ENCODE measurements around the gene SORCS2. TPM values are rescaled to one million over a fixed set of nuclear protein-coding genes. Genes with fewer than 3 reads are reported as not detected.

SORCS2 gene
- total RNA-seq, 1 experiment from 2014 or later = 0.06 TPM

DNA sequence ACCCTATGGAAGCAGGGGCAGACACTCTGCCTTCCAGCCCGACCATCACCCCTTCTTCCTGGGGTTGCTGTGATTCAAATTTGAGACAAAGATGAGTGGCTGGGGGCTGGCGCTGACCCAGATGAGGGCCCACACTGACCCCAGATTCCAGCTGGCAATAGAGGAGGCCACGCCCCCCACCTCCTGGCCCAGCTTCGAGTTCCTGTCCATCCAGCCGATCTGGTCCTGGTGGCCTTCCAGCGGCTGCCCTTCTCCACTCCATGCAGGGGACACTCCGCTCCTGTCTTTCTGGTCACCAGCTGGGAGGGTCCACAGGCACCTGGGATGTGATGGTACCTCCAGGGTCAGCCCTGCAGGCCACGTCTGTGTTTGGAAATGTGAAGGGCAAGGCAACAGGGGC, 340.9 kb downstream of the SORCS2 start:
- H3K36me3 ChIP-seq (ENCODE audit: insufficient read depth, low read length, poor library complexity, severe bottlenecking) = no peaks in the 10 kb centered on the region
- H3K4me3 ChIP-seq (ENCODE audit: low read depth, low read length, poor library complexity, severe bottlenecking) = no peak overlapping the region
- no peaks in the 10 kb centered on the region for H3K9me3 ChIP-seq (ENCODE audit: low read depth, low read length, poor library complexity, severe bottlenecking)
- no peak for DNase-seq (ENCODE audit: low spot score)
- no peaks in the 10 kb centered on the region for H3K4me1 ChIP-seq (ENCODE audit: insufficient read depth, low read length, poor library complexity, severe bottlenecking)
- BruUV-seq (replicated peaks) = no TSS peak
- ChIA-PET POLR2A (ENCODE audit: low non-redundant PET) (no interaction called here), CTCF (no interaction called here)
- TF ChIP-seq, protein P1, sequence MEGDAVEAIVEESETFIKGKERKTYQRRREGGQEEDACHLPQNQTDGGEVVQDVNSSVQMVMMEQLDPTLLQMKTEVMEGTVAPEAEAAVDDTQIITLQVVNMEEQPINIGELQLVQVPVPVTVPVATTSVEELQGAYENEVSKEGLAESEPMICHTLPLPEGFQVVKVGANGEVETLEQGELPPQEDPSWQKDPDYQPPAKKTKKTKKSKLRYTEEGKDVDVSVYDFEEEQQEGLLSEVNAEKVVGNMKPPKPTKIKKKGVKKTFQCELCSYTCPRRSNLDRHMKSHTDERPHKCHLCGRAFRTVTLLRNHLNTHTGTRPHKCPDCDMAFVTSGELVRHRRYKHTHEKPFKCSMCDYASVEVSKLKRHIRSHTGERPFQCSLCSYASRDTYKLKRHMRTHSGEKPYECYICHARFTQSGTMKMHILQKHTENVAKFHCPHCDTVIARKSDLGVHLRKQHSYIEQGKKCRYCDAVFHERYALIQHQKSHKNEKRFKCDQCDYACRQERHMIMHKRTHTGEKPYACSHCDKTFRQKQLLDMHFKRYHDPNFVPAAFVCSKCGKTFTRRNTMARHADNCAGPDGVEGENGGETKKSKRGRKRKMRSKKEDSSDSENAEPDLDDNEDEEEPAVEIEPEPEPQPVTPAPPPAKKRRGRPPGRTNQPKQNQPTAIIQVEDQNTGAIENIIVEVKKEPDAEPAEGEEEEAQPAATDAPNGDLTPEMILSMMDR (conservative IDR thresholded peaks at IDR 0.05; ENCODE audit: low read depth, low read length) = no peak
- no peak for TF ChIP-seq EZH2 (IDR thresholded peaks at IDR 0.05; ENCODE audit: borderline replicate concordance, low read depth, low read length, poor library complexity, severe bottlenecking)
- H3K27me3 ChIP-seq (replicated peaks; ENCODE audit: insufficient read depth, low read depth, low read length, poor library complexity) = no peaks in the 10 kb centered on the region
- H3K27ac ChIP-seq (ENCODE audit: low read depth, low read length, poor library complexity, severe bottlenecking) = no peak overlapping the region
- intact Hi-C loops (cut with micrococcal nuclease; ENCODE audit: unreplicated experiment) = no loop called here

DNA sequence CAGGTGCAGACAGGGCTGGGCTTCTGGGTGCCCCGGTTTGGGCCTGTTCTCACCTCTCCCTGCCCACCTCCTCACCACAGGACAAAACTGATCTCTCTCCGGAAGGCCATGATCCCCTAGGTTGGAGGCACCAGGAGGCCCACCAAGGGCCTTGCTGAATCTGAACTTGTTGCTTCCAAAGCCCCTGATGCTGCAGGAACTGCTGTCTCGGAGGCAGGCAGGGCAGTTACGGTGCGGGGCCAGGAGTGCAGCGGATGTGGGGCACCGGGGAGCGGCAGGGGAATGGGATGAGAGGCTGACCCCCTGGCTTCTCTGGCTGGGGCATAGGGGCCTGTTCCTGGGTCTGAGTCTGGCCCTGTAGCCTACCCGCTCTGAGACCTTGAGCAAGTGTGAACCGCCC, 342.8 kb downstream of the SORCS2 start:
- Histone ChIP-seq H3K27ac (ENCODE audit: low read depth, low read length, poor library complexity, severe bottlenecking) (no peak overlapping the region), H3K4me1 (ENCODE audit: insufficient read depth, low read length, poor library complexity, severe bottlenecking) (no peaks in the 10 kb centered on the region), H3K36me3 (ENCODE audit: insufficient read depth, low read length, poor library complexity, severe bottlenecking) (no peaks in the 10 kb centered on the region), H3K9me3 (ENCODE audit: low read depth, low read length, poor library complexity, severe bottlenecking) (no peaks in the 10 kb centered on the region), H3K27me3 (replicated peaks; ENCODE audit: insufficient read depth, low read depth, low read length, poor library complexity) (no peaks in the 10 kb centered on the region), H3K4me3 (ENCODE audit: low read depth, low read length, poor library complexity, severe bottlenecking) (no peak overlapping the region)
- TF ChIP-seq, protein P1 (conservative IDR thresholded peaks at IDR 0.05; ENCODE audit: low read depth, low read length) = no peak
- no peak for TF ChIP-seq EZH2 (IDR thresholded peaks at IDR 0.05; ENCODE audit: borderline replicate concordance, low read depth, low read length, poor library complexity, severe bottlenecking)
- BruUV-seq (replicated peaks) = no TSS peak
- no peak for DNase-seq (ENCODE audit: low spot score)
- intact Hi-C loops (cut with micrococcal nuclease; ENCODE audit: unreplicated experiment) = no loop called here
- CTCF ChIA-PET = no interaction called here
- POLR2A ChIA-PET (ENCODE audit: low non-redundant PET) = no interaction called here

DNA sequence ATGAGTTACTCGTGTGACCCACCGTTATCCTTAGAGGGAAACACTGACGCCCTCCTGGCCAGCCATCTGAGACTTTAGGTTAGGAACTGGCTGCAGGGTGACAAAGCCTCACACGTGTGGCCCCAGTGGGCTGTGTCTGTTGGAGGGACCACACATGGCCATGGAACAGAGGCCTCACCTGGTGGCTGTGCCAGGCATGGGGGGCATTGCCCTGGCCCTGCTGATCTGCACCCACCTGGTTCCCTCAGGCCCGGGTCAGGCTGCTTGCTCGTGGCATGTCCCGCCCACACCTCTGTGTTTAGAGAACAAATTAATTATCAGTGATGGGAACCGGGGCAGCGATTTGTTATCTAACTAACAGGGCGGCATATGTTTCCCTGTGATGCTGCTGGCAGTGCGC, 343.3 kb downstream of the SORCS2 start:
- intact Hi-C loops (cut with micrococcal nuclease; ENCODE audit: unreplicated experiment) = no loop called here
- H3K9me3 ChIP-seq (ENCODE audit: low read depth, low read length, poor library complexity, severe bottlenecking) = no peaks in the 10 kb centered on the region
- DNase-seq (ENCODE audit: low spot score) = no peak
- ChIA-PET CTCF (no interaction called here), POLR2A (ENCODE audit: low non-redundant PET) (no interaction called here)
- no peak overlapping the region for H3K4me3 ChIP-seq (ENCODE audit: low read depth, low read length, poor library complexity, severe bottlenecking)
- no peak for TF ChIP-seq EZH2 (IDR thresholded peaks at IDR 0.05; ENCODE audit: borderline replicate concordance, low read depth, low read length, poor library complexity, severe bottlenecking)
- TF ChIP-seq, protein P1 (conservative IDR thresholded peaks at IDR 0.05; ENCODE audit: low read depth, low read length) = no peak
- H3K4me1 ChIP-seq (ENCODE audit: insufficient read depth, low read length, poor library complexity, severe bottlenecking) = no peaks in the 10 kb centered on the region
- BruUV-seq (replicated peaks) = no TSS peak
- no peak overlapping the region for H3K27ac ChIP-seq (ENCODE audit: low read depth, low read length, poor library complexity, severe bottlenecking)
- no peaks in the 10 kb centered on the region for H3K27me3 ChIP-seq (replicated peaks; ENCODE audit: insufficient read depth, low read depth, low read length, poor library complexity)
- no peaks in the 10 kb centered on the region for H3K36me3 ChIP-seq (ENCODE audit: insufficient read depth, low read length, poor library complexity, severe bottlenecking)

Data from A673 (cell line).